Right lobe of liver (tissue), 6 donors: ENCODE data around the gene MAP7. TPM values are rescaled to one million over a fixed set of nuclear protein-coding genes. Genes with fewer than 3 reads are reported as not detected.
"Not testable (repeated sequence)": the region's sequence is repeated elsewhere in the genome, so short reads cannot be mapped to it uniquely, and the experiment has no call there.

Experiments
- ATAC-seq, 4 donors: fragments of 200-7000 bp; cut with Tn5 transposase; one replicate each; pipeline ENCODE4 v1.9.1; 2020; ENCODE audit warnings: mild to moderate bottlenecking in 4 of 4, moderate library complexity in 4 of 4
- DNase-seq, 3 donors: peaks; one replicate each; pipeline ENCODE4 v3.0.0-alpha.2; 2020
- H3K27ac ChIP-seq, 3 donors: fragments of 200-600 bp; one replicate each; pipeline ENCODE4 v1.8.0; 2022
- H3K27me3 ChIP-seq, 2 donors: fragments of 200-600 bp; one replicate each; pipeline ENCODE4 v1.8.0; 2022
- H3K36me3 ChIP-seq, 4 donors: fragments of 200-600 bp; sonication (generic) in 1 of 4; one replicate each; pipeline versions ENCODE4 v1.5.1 to v1.8.0; 2017 to 2022; ENCODE audit warnings: control low read depth in 1 of 4
- H3K4me1 ChIP-seq, 4 donors: fragments of 200-600 bp; sonication (generic) in 1 of 4; one replicate each; pipeline versions ENCODE4 v1.5.1 to v1.8.0; 2017 to 2022; ENCODE audit warnings: control low read depth in 1 of 4
- H3K4me3 ChIP-seq, 3 donors: fragments of 200-600 bp; one replicate each; pipeline ENCODE4 v1.8.0; 2022
- H3K9me3 ChIP-seq, 4 donors: fragments of 200-600 bp; sonication (generic) in 1 of 4; one replicate each; pipeline versions ENCODE4 v1.5.1 to v1.8.0; 2017 to 2022; ENCODE audit warnings: control low read depth in 1 of 4
- CTCF ChIP-seq, 4 donors: fragments of 200-600 bp in 3 of 4; fragments of 450-650 bp in 1 of 4; IDR thresholded peaks; one replicate each; pipeline versions ENCODE4 v1.5.1 to v1.8.0; 2016 to 2022; ENCODE audit warnings: antibody characterized with exemption in 4 of 4, mild to moderate bottlenecking in 2 of 4
- POLR2A ChIP-seq: fragments of 450-650 bp; IDR thresholded peaks from one replicate; pipeline ENCODE4 v1.6.1; 2017; ENCODE audit warnings: antibody characterized with exemption, mild to moderate bottlenecking
- WGBS: methylation state at CpG from one replicate; pipeline ENCODE4 v1.1.6; 2018; ENCODE audit warnings: low coverage, low lambda C conversion rate; ENCODE audit not compliant: insufficient coverage; ENCODE audit errors: missing lambda C conversion rate; 5-methylcytosine and 5-hydroxymethylcytosine counted together
- intact Hi-C, 2 donors: fragments of 100-400 bp; cut with DNase I; formaldehyde crosslinking; loops; one replicate each; pipeline versions ENCODE4 v1.11.2 to v1.14.1; 2022
- total RNA-seq, 6 experiments: library from RNA; depleted of rRNA in 2 of 6; stranded (reverse); fragments of >200 nt in 2 of 6; fragmentation: NEBNext Ultra II Directional in 3 of 6; extraction: Animal tissue kit (Norgen Biotek cat#: 25700) in 3 of 6; gene quantifications; one replicate each; pipeline versions ENCODE4 v1.1.0 to v1.2.4, GENCODE V29; 2016 to 2023
- donor health status: DM: no; HTN: yes; CAD: no.
- donor health status: DM: no; HTN: no; CAD: no.
- donor health status: DM: no; HTN: no; CAD: no.
- donor health status: DM: no; HTN: yes; CAD: no.
- donor health status: DM: no; HTN: yes; CAD: no.

MAP7 gene
- total RNA-seq, 6 experiments from 2014 or later = 14.8 to 20.9 (median 17.9) TPM

- peaks cover 0 to 6% (median 3%) of the 10 kb centered on the region in 4 donors for H3K4me1 ChIP-seq
- DNase-seq (no peak), ATAC-seq (no peak)
- TF ChIP-seq CTCF (IDR thresholded peaks at IDR 0.05) = no peak
- no peak overlapping the region for H3K4me3 ChIP-seq
- intact Hi-C loops = no loop called here
- H3K9me3 ChIP-seq = no peaks in the 10 kb centered on the region
- no peaks in the 10 kb centered on the region for H3K36me3 ChIP-seq
- 88% methylated on average over 7 of the region's 7 CpGs for WGBS
- H3K27me3 ChIP-seq = no peaks in the 10 kb centered on the region
- H3K27ac ChIP-seq = peak overlapping the region in 1 of 3 donors; percentile 79
These were observed 62.3 kb downstream of the MAP7 start for GRCh38 chr6:136487759-136488425.

- no peak overlapping the region for H3K27ac ChIP-seq
- no peaks in the 10 kb centered on the region for H3K9me3 ChIP-seq
- no peak overlapping the region for H3K4me3 ChIP-seq
- intact Hi-C loops = no loop called here
- DNase-seq (no peak), ATAC-seq (no peak)
- peaks cover 0 to 6% (median 3%) of the 10 kb centered on the region in 4 donors for H3K4me1 ChIP-seq
- WGBS = 40% methylated on average over 1 of the region's 1 CpG
- H3K27me3 ChIP-seq = no peaks in the 10 kb centered on the region
- no peaks in the 10 kb centered on the region for H3K36me3 ChIP-seq
- no peak for TF ChIP-seq CTCF (IDR thresholded peaks at IDR 0.05)
- no peak for TF ChIP-seq POLR2A
These were observed 63.9 kb downstream of the MAP7 start for GRCh38 chr6:136486357-136486756.

DNA sequence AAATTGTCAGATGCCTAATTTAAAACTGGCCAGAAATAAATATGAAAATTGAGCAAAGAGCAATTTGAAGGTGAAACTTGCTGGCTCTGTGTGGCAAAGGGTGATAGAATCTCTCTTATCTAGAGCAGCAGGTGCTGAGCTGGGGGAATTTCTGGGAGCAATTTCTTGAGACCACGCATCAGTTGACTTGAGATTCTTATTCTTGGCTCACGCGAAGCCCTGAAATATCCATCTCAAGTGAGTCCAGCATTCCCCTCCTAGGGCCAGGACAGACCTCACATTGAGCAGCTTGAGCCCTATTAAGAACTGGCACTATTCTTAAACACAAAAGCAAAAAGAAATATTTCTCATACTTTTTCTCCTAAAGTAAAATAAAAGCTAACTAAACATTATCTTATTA is 66.3 kb downstream of the MAP7 start:
- intact Hi-C loops = no loop called here
- TF ChIP-seq CTCF (IDR thresholded peaks at IDR 0.05) (no peak), POLR2A (no peak)
- Histone ChIP-seq H3K4me3 (no peak overlapping the region), H3K36me3 (no peaks in the 10 kb centered on the region), H3K27ac (no peak overlapping the region), H3K9me3 (no peaks in the 10 kb centered on the region), H3K4me1 (peaks cover 0 to 4% (median 1%) of the 10 kb centered on the region in 4 donors), H3K27me3 (no peaks in the 10 kb centered on the region)
- ATAC-seq (no peak), DNase-seq (no peak)
- 68% methylated on average over 3 of the region's 3 CpGs for WGBS

DNA sequence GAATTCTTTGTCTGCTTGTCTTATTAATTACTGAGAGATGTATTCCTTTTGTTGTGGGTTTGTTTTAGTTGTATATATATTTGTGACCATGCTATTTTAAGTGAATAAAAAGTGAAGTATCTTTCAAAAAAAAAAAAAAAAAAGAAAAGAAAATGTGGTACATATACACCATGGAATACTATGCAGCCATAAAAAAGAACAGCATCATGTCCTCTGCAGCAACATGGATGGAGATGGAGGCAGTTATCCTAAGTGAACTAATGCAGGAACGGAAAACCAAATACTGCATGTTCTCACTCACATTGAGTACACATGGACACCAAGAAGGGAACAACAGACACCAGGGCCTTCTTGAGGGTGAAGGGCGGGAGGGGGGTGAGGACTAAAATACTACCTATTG is 67.2 kb downstream of the MAP7 start:
- 91% methylated on average over 2 of the region's 2 CpGs for WGBS
- H3K27ac ChIP-seq, intact Hi-C loops, H3K27me3 ChIP-seq, ATAC-seq, H3K9me3 ChIP-seq, H3K4me3 ChIP-seq, DNase-seq, H3K4me1 ChIP-seq, H3K36me3 ChIP-seq: not testable (repeated sequence)

GRCh38 chr6:136477548-136477947 is 72.7 kb downstream of the MAP7 start:
- Histone ChIP-seq H3K36me3 (no peaks in the 10 kb centered on the region), H3K27me3 (no peaks in the 10 kb centered on the region), H3K9me3 (no peaks in the 10 kb centered on the region), H3K4me3 (no peak overlapping the region), H3K4me1 (no peaks in the 10 kb centered on the region), H3K27ac (no peak overlapping the region)
- intact Hi-C loops = no loop called here
- TF ChIP-seq CTCF (IDR thresholded peaks at IDR 0.05) (no peak), POLR2A (no peak)
- ATAC-seq = no peak
- DNase-seq = no peak
